ENCODE measurements around the gene CTNNA2. TPM values are rescaled to one million over a fixed set of nuclear protein-coding genes. Genes with fewer than 3 reads are reported as not detected.

The CTNNA2 gene
- total RNA-seq, 1 donor from 2014 or later: 2.9 TPM

DNA sequence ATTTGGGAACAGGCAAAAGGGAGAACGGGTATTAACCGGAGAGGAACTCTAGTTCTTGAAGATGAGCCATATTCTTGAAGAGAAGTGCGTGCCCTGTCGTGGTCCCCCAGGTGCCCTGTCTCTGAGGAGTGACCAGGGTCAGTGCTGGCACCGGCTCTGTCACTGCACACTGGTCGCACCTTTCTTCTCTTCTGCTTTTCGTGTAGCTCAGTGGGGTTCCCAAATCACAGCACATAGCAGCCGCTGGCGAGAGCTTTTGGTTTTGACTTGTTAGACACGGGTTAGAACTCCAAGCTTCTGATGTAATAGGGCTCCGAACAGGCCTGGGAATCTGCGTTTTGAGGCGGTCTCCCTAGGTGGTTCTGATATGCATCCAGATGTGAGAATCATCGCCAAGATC, 810.1 kb downstream of the CTNNA2 start:
- Histone ChIP-seq H3K36me3 (no peaks in the 10 kb centered on the region), H3K27ac (no peak overlapping the region), H3K27me3 (no peaks in the 10 kb centered on the region), H3K9me3 (no peaks in the 10 kb centered on the region), H3K4me1 (no peaks in the 10 kb centered on the region), H3K4me3 (no peak overlapping the region)
- intact Hi-C loops (cut with DNase I): no loop called here
- no peak for DNase-seq (ENCODE audit: extremely low spot score in 2 of 2)
- TF ChIP-seq POLR2AphosphoS5 (IDR thresholded peaks at IDR 0.05; ENCODE audit: insufficient read depth in 1 of 2, low read depth in 1 of 2) (no peak), POLR2A (IDR thresholded peaks at IDR 0.05) (no peak)
- TF ChIP-seq, protein P1, sequence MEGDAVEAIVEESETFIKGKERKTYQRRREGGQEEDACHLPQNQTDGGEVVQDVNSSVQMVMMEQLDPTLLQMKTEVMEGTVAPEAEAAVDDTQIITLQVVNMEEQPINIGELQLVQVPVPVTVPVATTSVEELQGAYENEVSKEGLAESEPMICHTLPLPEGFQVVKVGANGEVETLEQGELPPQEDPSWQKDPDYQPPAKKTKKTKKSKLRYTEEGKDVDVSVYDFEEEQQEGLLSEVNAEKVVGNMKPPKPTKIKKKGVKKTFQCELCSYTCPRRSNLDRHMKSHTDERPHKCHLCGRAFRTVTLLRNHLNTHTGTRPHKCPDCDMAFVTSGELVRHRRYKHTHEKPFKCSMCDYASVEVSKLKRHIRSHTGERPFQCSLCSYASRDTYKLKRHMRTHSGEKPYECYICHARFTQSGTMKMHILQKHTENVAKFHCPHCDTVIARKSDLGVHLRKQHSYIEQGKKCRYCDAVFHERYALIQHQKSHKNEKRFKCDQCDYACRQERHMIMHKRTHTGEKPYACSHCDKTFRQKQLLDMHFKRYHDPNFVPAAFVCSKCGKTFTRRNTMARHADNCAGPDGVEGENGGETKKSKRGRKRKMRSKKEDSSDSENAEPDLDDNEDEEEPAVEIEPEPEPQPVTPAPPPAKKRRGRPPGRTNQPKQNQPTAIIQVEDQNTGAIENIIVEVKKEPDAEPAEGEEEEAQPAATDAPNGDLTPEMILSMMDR (IDR thresholded peaks at IDR 0.05): no peak

DNA sequence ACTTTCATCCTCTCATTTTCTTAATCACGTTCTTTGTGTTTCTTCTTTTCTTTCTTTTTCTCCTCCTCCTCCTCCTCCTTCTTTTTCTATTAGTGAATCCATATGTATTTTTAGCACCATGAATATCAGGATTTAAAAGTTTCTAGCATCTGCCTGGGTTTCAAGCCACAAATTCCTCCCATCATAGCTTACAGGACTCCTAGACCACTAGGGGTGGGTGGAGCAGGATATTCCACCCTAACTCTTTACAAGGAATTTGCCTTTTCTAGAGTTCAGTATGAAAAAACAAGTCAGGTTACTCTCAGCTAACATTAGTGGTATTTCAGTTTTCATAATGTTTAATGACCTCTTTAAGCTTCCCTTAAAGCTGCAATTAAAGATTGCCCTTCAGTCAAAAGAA, 810.8 kb downstream of the CTNNA2 start:
- no peak overlapping the region for H3K4me3 ChIP-seq
- H3K4me1 ChIP-seq: no peaks in the 10 kb centered on the region
- H3K9me3 ChIP-seq: no peaks in the 10 kb centered on the region
- intact Hi-C loops (cut with DNase I): no loop called here
- no peaks in the 10 kb centered on the region for H3K36me3 ChIP-seq
- H3K27me3 ChIP-seq: no peaks in the 10 kb centered on the region
- TF ChIP-seq, protein P1 (IDR thresholded peaks at IDR 0.05): no peak
- TF ChIP-seq POLR2AphosphoS5 (IDR thresholded peaks at IDR 0.05; ENCODE audit: insufficient read depth in 1 of 2, low read depth in 1 of 2) (no peak), POLR2A (IDR thresholded peaks at IDR 0.05) (no peak)
- H3K27ac ChIP-seq: no peak overlapping the region
- DNase-seq (ENCODE audit: extremely low spot score in 2 of 2): no peak

DNA sequence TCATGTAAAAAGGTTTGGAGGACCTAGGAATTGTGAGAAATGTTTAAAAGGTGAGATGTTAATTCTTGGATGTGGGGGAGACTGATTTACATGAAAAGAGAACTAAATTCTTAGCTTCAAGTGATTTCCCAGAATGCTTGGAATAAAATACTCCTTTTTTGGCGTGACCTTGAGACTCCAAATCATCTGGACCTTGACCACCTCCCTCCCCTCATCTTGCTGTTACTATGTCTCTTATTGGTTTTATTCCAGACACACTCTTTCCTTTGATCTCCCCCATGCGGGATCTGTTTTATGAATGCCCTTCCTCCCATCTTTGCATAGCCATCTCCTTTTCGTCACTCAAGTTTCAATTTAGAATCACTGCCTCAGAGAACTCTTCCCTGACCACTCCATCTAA, 811.7 kb downstream of the CTNNA2 start:
- Histone ChIP-seq H3K4me1 (no peaks in the 10 kb centered on the region), H3K36me3 (no peaks in the 10 kb centered on the region), H3K27ac (no peak overlapping the region), H3K27me3 (no peaks in the 10 kb centered on the region), H3K9me3 (no peaks in the 10 kb centered on the region), H3K4me3 (no peak overlapping the region)
- TF ChIP-seq, protein P1 (IDR thresholded peaks at IDR 0.05): no peak
- TF ChIP-seq POLR2AphosphoS5 (IDR thresholded peaks at IDR 0.05; ENCODE audit: insufficient read depth in 1 of 2, low read depth in 1 of 2) (no peak), POLR2A (IDR thresholded peaks at IDR 0.05) (no peak)
- intact Hi-C loops (cut with DNase I): no loop called here
- DNase-seq (ENCODE audit: extremely low spot score in 2 of 2): no peak

DNA sequence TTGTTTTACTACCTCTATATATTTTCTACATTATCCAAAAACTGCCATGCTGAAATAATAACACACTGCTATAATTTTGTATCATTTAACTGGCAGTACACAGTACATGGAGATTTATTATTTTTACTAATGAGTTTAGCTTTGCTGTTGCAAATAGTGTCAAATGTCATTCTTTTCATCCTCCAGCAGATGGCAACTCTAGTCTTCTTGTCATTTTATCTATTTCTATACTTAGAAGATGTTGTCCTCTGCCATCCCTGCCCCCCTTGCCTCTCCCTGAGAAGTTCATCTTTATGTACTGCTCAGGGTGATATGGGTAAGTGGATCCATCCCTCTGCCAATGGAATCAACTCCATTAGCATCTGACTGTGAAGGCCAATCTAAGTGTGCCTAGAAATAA, 813.4 kb downstream of the CTNNA2 start:
- no peak for TF ChIP-seq POLR2A (IDR thresholded peaks at IDR 0.05)
- no peak for TF ChIP-seq POLR2AphosphoS5 (IDR thresholded peaks at IDR 0.05; ENCODE audit: insufficient read depth in 1 of 2, low read depth in 1 of 2)
- TF ChIP-seq, protein P1 (IDR thresholded peaks at IDR 0.05): no peak
- H3K4me1 ChIP-seq: no peaks in the 10 kb centered on the region
- DNase-seq (ENCODE audit: extremely low spot score in 2 of 2): no peak

DNA sequence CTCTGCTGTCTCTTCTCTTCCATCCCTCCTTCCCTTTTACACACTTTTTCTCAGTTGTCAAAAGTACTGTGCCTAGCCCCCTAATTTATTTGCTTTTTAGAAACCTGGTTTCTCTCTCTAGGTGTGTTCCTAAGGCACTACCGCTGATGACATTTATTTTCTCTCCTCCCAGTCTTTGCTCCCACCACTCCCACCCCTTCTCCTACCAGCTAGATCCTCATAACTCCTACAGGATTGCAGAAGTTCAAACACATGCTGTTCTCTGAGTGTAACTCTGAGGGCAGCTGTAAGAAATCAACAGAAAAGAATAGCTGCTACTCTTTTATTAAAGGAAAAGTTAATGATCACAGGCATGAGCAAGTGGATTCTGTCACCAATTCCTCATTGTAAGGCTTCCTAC, 814.0 kb downstream of the CTNNA2 start:
- Histone ChIP-seq H3K27me3 (no peaks in the 10 kb centered on the region), H3K4me3 (no peak overlapping the region), H3K36me3 (no peaks in the 10 kb centered on the region), H3K27ac (no peak overlapping the region), H3K4me1 (no peaks in the 10 kb centered on the region), H3K9me3 (no peaks in the 10 kb centered on the region)
- intact Hi-C loops (cut with DNase I): no loop called here
- TF ChIP-seq, protein P1 (IDR thresholded peaks at IDR 0.05): no peak
- TF ChIP-seq POLR2AphosphoS5 (IDR thresholded peaks at IDR 0.05; ENCODE audit: insufficient read depth in 1 of 2, low read depth in 1 of 2): no peak
- TF ChIP-seq POLR2A (IDR thresholded peaks at IDR 0.05): no peak
- DNase-seq (ENCODE audit: extremely low spot score in 2 of 2): no peak

More for the DNA sequence above, 813.4 kb downstream of the CTNNA2 start:
- no peak overlapping the region for H3K4me3 ChIP-seq
- no peak overlapping the region for H3K27ac ChIP-seq
- H3K36me3 ChIP-seq: no peaks in the 10 kb centered on the region
- intact Hi-C loops (cut with DNase I): no loop called here
- H3K9me3 ChIP-seq: no peaks in the 10 kb centered on the region
- H3K27me3 ChIP-seq: no peaks in the 10 kb centered on the region

Measured in vagina (tissue), 2 donors.